HCT116 (cell line): Measurements from ENCODE around the gene RIPOR3.

Experiments
- CBX3 ChIP-seq: IDR thresholded peaks from 2 replicates; pipeline ENCODE4 v1.6.1; 2012; ENCODE audit warnings: low read depth
- EZH2 ChIP-seq: fragments of 200-600 bp; sonication (generic); IDR thresholded peaks from 2 replicates; pipeline ENCODE4 v1.6.1; 2017; ENCODE audit warnings: antibody characterized with exemption, mixed run types
- EZH2phosphoT487 ChIP-seq: fragments of 200-600 bp; IDR thresholded peaks from 2 replicates; pipeline ENCODE4 v1.6.1; 2018; ENCODE audit warnings: antibody characterized with exemption, borderline replicate concordance
- POLR2A ChIP-seq: IDR thresholded peaks from 2 replicates; pipeline ENCODE4 v1.7.0; 2011; ENCODE audit warnings: borderline replicate concordance; ENCODE audit not compliant: insufficient read depth, insufficient read length; ENCODE audit errors: extremely low read depth
- YY1 ChIP-seq: IDR thresholded peaks from 2 replicates; pipeline ENCODE4 v1.6.1; 2011; ENCODE audit warnings: low read length, low read depth, moderate library complexity, mild to moderate bottlenecking; ENCODE audit not compliant: insufficient replicate concordance; ENCODE audit errors: extremely low read depth
- TF ChIP-seq, protein P1 (sequence below): IDR thresholded peaks from 2 replicates; pipeline ENCODE4 v1.6.1; 2012
- TF ChIP-seq, protein P2 (sequence below), 3 experiments: fragments of 200-600 bp in 1 of 3; sonication (generic) in 1 of 3; IDR thresholded peaks in 2 of 3; conservative IDR thresholded peaks in 1 of 3; 2 replicates each; pipeline ENCODE4 v1.5.1; 2012 to 2017; ENCODE audit warnings: low read depth in 2 of 3, low read length in 2 of 3, antibody characterized with exemption in 1 of 3, borderline replicate concordance in 1 of 3, control low read depth in 1 of 3, mild to moderate bottlenecking in 1 of 3, mixed read lengths in 1 of 3, mixed run types in 1 of 3, moderate library complexity in 1 of 3; ENCODE audit not compliant: insufficient read depth in 1 of 3
- TF ChIP-seq, protein P3 (sequence below): IDR thresholded peaks from 2 replicates; pipeline ENCODE4 v1.6.1; 2011; ENCODE audit warnings: mild to moderate bottlenecking, low read length, moderate library complexity; ENCODE audit not compliant: insufficient replicate concordance; ENCODE audit errors: extremely low read depth

DNA sequence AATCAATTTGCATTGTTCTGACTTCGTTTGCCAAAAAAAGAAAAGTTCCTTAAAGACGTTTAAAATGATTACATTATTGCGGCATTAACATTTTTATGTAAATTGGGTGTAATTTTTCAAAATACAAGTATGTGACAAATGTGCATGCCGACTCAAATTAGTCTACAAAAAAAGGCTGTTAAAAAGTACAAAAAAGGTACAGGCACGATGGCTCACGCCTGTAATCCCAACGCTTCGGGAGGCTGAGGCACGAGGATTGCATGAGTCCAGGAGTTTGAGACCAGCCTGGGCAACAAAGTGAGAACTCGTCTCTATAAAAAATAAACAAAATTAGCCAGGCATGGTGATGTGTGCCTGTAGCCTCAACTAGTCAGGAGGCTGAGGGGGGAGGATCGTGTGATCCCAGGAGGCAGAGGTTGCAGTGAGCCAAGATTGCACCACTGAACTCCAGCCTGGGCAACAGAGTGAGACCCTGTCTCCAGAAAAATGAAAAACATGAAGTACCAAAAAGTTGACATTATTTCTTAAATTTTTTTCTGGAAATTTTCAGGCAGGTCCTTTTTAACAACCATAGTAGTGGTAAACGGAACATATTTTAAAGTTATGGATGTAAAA lies 91.0 kb downstream of the RIPOR3 start:
- TF ChIP-seq, protein P1, sequence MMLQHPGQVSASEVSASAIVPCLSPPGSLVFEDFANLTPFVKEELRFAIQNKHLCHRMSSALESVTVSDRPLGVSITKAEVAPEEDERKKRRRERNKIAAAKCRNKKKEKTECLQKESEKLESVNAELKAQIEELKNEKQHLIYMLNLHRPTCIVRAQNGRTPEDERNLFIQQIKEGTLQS, result no peak
- TF ChIP-seq, protein P2, sequence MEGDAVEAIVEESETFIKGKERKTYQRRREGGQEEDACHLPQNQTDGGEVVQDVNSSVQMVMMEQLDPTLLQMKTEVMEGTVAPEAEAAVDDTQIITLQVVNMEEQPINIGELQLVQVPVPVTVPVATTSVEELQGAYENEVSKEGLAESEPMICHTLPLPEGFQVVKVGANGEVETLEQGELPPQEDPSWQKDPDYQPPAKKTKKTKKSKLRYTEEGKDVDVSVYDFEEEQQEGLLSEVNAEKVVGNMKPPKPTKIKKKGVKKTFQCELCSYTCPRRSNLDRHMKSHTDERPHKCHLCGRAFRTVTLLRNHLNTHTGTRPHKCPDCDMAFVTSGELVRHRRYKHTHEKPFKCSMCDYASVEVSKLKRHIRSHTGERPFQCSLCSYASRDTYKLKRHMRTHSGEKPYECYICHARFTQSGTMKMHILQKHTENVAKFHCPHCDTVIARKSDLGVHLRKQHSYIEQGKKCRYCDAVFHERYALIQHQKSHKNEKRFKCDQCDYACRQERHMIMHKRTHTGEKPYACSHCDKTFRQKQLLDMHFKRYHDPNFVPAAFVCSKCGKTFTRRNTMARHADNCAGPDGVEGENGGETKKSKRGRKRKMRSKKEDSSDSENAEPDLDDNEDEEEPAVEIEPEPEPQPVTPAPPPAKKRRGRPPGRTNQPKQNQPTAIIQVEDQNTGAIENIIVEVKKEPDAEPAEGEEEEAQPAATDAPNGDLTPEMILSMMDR (IDR thresholded peaks at IDR 0.05 in 2 of 3, conservative IDR thresholded peaks at IDR 0.05 in 1 of 3; ENCODE audit: borderline replicate concordance in 1 of 3, insufficient read depth in 1 of 3, low read depth in 2 of 3, low read length in 2 of 3), result no peak
- TF ChIP-seq YY1 (no peak), EZH2 (no peak), EZH2phosphoT487 (no peak), POLR2A (no peak), CBX3 (no peak)
- TF ChIP-seq, protein P3, sequence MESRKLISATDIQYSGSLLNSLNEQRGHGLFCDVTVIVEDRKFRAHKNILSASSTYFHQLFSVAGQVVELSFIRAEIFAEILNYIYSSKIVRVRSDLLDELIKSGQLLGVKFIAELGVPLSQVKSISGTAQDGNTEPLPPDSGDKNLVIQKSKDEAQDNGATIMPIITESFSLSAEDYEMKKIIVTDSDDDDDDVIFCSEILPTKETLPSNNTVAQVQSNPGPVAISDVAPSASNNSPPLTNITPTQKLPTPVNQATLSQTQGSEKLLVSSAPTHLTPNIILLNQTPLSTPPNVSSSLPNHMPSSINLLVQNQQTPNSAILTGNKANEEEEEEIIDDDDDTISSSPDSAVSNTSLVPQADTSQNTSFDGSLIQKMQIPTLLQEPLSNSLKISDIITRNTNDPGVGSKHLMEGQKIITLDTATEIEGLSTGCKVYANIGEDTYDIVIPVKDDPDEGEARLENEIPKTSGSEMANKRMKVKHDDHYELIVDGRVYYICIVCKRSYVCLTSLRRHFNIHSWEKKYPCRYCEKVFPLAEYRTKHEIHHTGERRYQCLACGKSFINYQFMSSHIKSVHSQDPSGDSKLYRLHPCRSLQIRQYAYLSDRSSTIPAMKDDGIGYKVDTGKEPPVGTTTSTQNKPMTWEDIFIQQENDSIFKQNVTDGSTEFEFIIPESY, result no peak
